ENCODE measurements around the gene CFAP100.

The CFAP100 gene

DNA sequence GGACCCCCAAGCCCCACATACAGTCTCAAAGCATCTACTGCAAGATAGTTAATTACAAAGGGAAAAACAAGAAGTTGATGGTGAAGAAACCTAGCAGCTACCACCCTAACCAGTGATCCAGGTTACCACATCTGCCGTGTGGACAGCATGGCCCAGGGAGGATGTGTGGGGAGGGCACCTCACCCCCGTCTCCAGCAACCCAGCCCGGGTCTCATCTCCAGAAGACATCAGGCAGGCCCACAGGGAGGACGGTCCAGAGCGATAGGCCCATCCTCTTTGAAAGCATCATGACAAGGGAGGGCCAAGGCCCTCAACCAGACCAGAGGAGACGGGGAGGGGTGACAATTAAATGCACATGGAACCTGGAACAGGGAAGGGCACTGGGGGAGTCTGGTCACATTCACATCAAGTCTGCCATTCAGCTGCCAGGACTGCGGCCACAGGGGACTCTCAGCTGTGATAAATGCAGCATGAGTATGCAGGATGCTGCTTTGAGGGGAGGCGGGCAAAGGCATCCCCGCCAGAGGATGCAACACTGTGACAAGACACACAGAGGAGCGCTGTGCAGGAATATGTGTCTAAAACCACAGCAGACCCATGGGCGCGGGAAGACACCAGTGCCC is 62.2 kb downstream of the CFAP100 start:
- TF ChIP-seq EZH2phosphoT487 (IDR thresholded peaks at IDR 0.05; ENCODE audit: low read depth) = no peak
- TF ChIP-seq CTCF (IDR thresholded peaks at IDR 0.05; ENCODE audit: low read depth, low read length) = no peak
- Histone ChIP-seq H3K79me2 (ENCODE audit: low read length) (no peaks in the 10 kb centered on the region; the same call in 1 of the 2 replicates), H3K4me3 (ENCODE audit: low read length) (no peak overlapping the region), H3K27me3 (ENCODE audit: low read depth, low read length) (no peaks in the 10 kb centered on the region), H3K36me3 (replicated peaks; ENCODE audit: low read depth, low read length) (peaks cover 45% of the 10 kb centered on the region), H3K27ac (ENCODE audit: low read length) (no peak overlapping the region), H4K20me1 (ENCODE audit: insufficient read depth, low read length) (no peaks in the 10 kb centered on the region), H3K4me1 (ENCODE audit: low read length) (no peaks in the 10 kb centered on the region), H2AFZ (ENCODE audit: low read depth, low read length) (no peak overlapping the region), H3K9ac (ENCODE audit: low read length) (no peak overlapping the region), H3K4me2 (ENCODE audit: low read length) (no peak overlapping the region), H3K9me3 (ENCODE audit: insufficient read depth, low read length) (no peaks in the 10 kb centered on the region)

DNA sequence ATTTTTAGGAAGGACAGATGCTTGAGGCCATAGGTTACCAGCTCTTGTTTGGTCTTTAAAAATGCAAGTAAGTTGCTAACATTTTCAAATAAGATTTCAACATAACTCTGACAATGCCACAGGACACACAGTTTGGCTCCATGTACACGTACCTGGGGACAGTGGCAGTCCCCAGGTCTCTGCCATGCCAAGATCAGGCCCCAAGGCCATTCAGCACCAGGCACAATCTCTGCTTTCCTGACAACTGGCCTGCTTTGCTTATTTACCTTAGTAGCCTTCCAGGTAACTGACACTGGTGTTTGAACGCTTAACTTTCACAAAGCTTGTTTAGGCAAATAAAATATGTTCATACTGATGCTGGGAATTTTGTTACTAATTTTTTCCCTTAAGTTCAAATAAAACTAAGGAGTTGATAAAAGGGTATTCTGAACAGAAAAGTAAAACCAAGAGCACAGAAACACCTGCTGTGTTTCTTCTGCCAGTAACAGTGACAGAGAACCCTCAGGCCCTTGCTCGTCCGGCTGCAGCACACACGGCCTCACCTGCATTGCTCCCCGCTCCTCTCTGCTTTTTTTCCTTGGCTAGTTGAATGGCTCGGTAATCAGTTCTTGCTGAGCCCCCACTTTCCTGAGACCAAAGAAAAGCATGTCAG is 64.5 kb downstream of the CFAP100 start:
- H3K9ac ChIP-seq (ENCODE audit: low read length) = no peak overlapping the region
- peaks cover 57% of the 10 kb centered on the region for H3K36me3 ChIP-seq (replicated peaks; ENCODE audit: low read depth, low read length)
- H3K4me3 ChIP-seq (ENCODE audit: low read length) = no peak overlapping the region
- no peaks in the 10 kb centered on the region for H3K9me3 ChIP-seq (ENCODE audit: insufficient read depth, low read length)
- H3K27ac ChIP-seq (ENCODE audit: low read length) = no peak overlapping the region
- no peak for TF ChIP-seq EZH2phosphoT487 (IDR thresholded peaks at IDR 0.05; ENCODE audit: low read depth)
- TF ChIP-seq CTCF (IDR thresholded peaks at IDR 0.05; ENCODE audit: low read depth, low read length) = no peak
- H3K79me2 ChIP-seq (ENCODE audit: low read length) = no peaks in the 10 kb centered on the region; the same call in 1 of the 2 replicates
- H4K20me1 ChIP-seq (ENCODE audit: insufficient read depth, low read length) = no peaks in the 10 kb centered on the region
- H3K4me2 ChIP-seq (ENCODE audit: low read length) = no peak overlapping the region
- no peaks in the 10 kb centered on the region for H3K4me1 ChIP-seq (ENCODE audit: low read length)
- H3K27me3 ChIP-seq (ENCODE audit: low read depth, low read length) = no peaks in the 10 kb centered on the region
- H2AFZ ChIP-seq (ENCODE audit: low read depth, low read length) = no peak overlapping the region

GRCh38 chr3:126459763-126460127 is 65.0 kb downstream of the CFAP100 start:
- no peak for TF ChIP-seq EZH2phosphoT487 (IDR thresholded peaks at IDR 0.05; ENCODE audit: low read depth)
- TF ChIP-seq CTCF (IDR thresholded peaks at IDR 0.05; ENCODE audit: low read depth, low read length) = no peak
- Histone ChIP-seq H3K9ac (ENCODE audit: low read length) (no peak overlapping the region), H3K9me3 (ENCODE audit: insufficient read depth, low read length) (no peaks in the 10 kb centered on the region), H2AFZ (ENCODE audit: low read depth, low read length) (no peak overlapping the region), H3K36me3 (replicated peaks; ENCODE audit: low read depth, low read length) (peaks cover 58% of the 10 kb centered on the region), H3K27ac (ENCODE audit: low read length) (no peak overlapping the region), H3K27me3 (ENCODE audit: low read depth, low read length) (no peaks in the 10 kb centered on the region), H3K4me2 (ENCODE audit: low read length) (no peak overlapping the region), H4K20me1 (ENCODE audit: insufficient read depth, low read length) (no peaks in the 10 kb centered on the region), H3K4me3 (ENCODE audit: low read length) (no peak overlapping the region), H3K79me2 (ENCODE audit: low read length) (no peaks in the 10 kb centered on the region; the same call in 1 of the 2 replicates), H3K4me1 (ENCODE audit: low read length) (no peaks in the 10 kb centered on the region)

- Histone ChIP-seq H3K4me1 (ENCODE audit: low read length) (no peaks in the 10 kb centered on the region), H4K20me1 (ENCODE audit: insufficient read depth, low read length) (no peaks in the 10 kb centered on the region), H3K27me3 (ENCODE audit: low read depth, low read length) (no peaks in the 10 kb centered on the region), H3K36me3 (replicated peaks; ENCODE audit: low read depth, low read length) (peaks cover 62% of the 10 kb centered on the region), H3K4me3 (ENCODE audit: low read length) (no peak overlapping the region), H3K9me3 (ENCODE audit: insufficient read depth, low read length) (no peaks in the 10 kb centered on the region), H3K4me2 (ENCODE audit: low read length) (no peak overlapping the region), H3K79me2 (ENCODE audit: low read length) (no peaks in the 10 kb centered on the region; the same call in 1 of the 2 replicates), H3K27ac (ENCODE audit: low read length) (no peak overlapping the region), H2AFZ (ENCODE audit: low read depth, low read length) (no peak overlapping the region), H3K9ac (ENCODE audit: low read length) (no peak overlapping the region)
- TF ChIP-seq EZH2phosphoT487 (IDR thresholded peaks at IDR 0.05; ENCODE audit: low read depth) (no peak), CTCF (IDR thresholded peaks at IDR 0.05; ENCODE audit: low read depth, low read length) (no peak)
These were observed 65.7 kb downstream of the CFAP100 start for GRCh38 chr3:126460381-126460780.
